ENCODE measurements around the gene HS3ST3A1. TPM values are rescaled to one million over a fixed set of nuclear protein-coding genes. Genes with fewer than 3 reads are reported as not detected.

HS3ST3A1 gene
- total and polyA plus RNA-seq, 2 experiments from 2014 or later = 5.4 to 24.1 TPM

DNA sequence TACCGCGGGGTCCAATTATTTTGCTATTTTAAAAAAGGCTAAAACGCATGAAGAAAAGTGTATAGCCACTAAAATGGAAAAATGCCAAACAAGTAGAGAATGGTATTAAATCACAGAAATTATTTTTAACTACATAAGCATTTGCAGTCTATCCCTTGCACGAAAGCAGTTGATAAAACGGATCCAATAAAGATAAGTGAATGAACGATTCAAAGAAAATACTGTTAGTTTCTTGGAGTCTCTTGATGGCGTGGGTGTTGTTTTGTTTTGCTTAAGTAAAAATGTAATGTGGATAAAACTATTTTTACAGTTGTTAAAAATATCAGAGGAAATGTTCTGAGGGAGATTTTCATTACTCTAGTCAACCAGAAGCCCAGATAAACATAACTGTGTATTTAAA is 9.3 kb downstream of the HS3ST3A1 start (continued):
- TF ChIP-seq, protein P1, sequence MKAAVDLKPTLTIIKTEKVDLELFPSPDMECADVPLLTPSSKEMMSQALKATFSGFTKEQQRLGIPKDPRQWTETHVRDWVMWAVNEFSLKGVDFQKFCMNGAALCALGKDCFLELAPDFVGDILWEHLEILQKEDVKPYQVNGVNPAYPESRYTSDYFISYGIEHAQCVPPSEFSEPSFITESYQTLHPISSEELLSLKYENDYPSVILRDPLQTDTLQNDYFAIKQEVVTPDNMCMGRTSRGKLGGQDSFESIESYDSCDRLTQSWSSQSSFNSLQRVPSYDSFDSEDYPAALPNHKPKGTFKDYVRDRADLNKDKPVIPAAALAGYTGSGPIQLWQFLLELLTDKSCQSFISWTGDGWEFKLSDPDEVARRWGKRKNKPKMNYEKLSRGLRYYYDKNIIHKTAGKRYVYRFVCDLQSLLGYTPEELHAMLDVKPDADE (IDR thresholded peaks at IDR 0.05) = no peak

GRCh38 chr17:13590441-13590840 is 11.3 kb downstream of the HS3ST3A1 start:
- no peaks in the 10 kb centered on the region for H3K27me3 Mint-ChIP-seq (ENCODE audit: insufficient read depth, low read depth, poor library complexity)
- H3K36me3 Mint-ChIP-seq (ENCODE audit: low read depth) = peaks cover 6% of the 10 kb centered on the region; the same call in 1 of the 3 replicates
- no peaks in the 10 kb centered on the region for H3K27me3 ChIP-seq (ENCODE audit: insufficient read depth)
- no peak overlapping the region for H3K4me3 Mint-ChIP-seq
- no peaks in the 10 kb centered on the region for H3K9me2 ChIP-seq (ENCODE audit: insufficient read depth)
- DNase-seq (ENCODE audit: low spot score) (no peak), ATAC-seq (no peak)
- H3K27ac ChIP-seq (ENCODE audit: low read depth) = no peak overlapping the region
- H3K9me3 Mint-ChIP-seq = no peaks in the 10 kb centered on the region
- peaks cover 63% of the 10 kb centered on the region for H3K79me2 ChIP-seq (replicated peaks; ENCODE audit: insufficient read depth)
- H3K4me3 ChIP-seq = no peak overlapping the region
- H3K4me1 ChIP-seq (ENCODE audit: insufficient read depth) = peaks cover 2% of the 10 kb centered on the region; the same call in 1 of the 2 replicates
- no peaks in the 10 kb centered on the region for H3F3A ChIP-seq (replicated peaks; ENCODE audit: low read depth)
- no peak overlapping the region for H3K27ac Mint-ChIP-seq
- peaks cover 27% of the 10 kb centered on the region for H3K4me1 Mint-ChIP-seq
- no peaks in the 10 kb centered on the region for H4K20me1 ChIP-seq (replicated peaks; ENCODE audit: insufficient read depth)
- H3K36me3 ChIP-seq (ENCODE audit: insufficient read depth) = no peaks in the 10 kb centered on the region
- H3K4me2 ChIP-seq = no peak overlapping the region
- H2AFZ ChIP-seq = no peak overlapping the region
- TF ChIP-seq EZH2 (IDR thresholded peaks at IDR 0.05; ENCODE audit: low read depth, unreplicated experiment) (no peak), POLR2AphosphoS5 (IDR thresholded peaks at IDR 0.05; ENCODE audit: low read depth) (no peak), EZH2phosphoT487 (IDR thresholded peaks at IDR 0.05; ENCODE audit: unreplicated experiment) (no peak), ZNF462 (CRISPR knock-in tag; IDR thresholded peaks at IDR 0.05) (no peak), NANOG (IDR thresholded peaks at IDR 0.05; ENCODE audit: borderline replicate concordance) (no peak), ZNF114 (CRISPR knock-in tag; IDR thresholded peaks at IDR 0.05) (no peak), REST (IDR thresholded peaks at IDR 0.05; ENCODE audit: unreplicated experiment) (no peak), JUNB (IDR thresholded peaks at IDR 0.05; ENCODE audit: unreplicated experiment) (no peak), STAT1 (IDR thresholded peaks at IDR 0.05; ENCODE audit: unreplicated experiment) (no peak), CREB1 (CRISPR knock-in tag; IDR thresholded peaks at IDR 0.05; ENCODE audit: low read depth) (no peak)
- TF ChIP-seq, protein P1 (IDR thresholded peaks at IDR 0.05) = no peak
- TF ChIP-seq, protein P2, sequence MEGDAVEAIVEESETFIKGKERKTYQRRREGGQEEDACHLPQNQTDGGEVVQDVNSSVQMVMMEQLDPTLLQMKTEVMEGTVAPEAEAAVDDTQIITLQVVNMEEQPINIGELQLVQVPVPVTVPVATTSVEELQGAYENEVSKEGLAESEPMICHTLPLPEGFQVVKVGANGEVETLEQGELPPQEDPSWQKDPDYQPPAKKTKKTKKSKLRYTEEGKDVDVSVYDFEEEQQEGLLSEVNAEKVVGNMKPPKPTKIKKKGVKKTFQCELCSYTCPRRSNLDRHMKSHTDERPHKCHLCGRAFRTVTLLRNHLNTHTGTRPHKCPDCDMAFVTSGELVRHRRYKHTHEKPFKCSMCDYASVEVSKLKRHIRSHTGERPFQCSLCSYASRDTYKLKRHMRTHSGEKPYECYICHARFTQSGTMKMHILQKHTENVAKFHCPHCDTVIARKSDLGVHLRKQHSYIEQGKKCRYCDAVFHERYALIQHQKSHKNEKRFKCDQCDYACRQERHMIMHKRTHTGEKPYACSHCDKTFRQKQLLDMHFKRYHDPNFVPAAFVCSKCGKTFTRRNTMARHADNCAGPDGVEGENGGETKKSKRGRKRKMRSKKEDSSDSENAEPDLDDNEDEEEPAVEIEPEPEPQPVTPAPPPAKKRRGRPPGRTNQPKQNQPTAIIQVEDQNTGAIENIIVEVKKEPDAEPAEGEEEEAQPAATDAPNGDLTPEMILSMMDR (conservative IDR thresholded peaks at IDR 0.05; ENCODE audit: low read depth in 2 of 2) = no peak
